SHP77 treated with DMSO at 0.1 percent for 48 hours (cell line): Measurements from ENCODE around the gene PGBD2.
"Not testable (repeated sequence)": the region's sequence is repeated elsewhere in the genome, so short reads cannot be mapped to it uniquely, and the experiment has no call there.

Experiments used
- DNase-seq: peaks from one replicate; lab custom pipeline; 2025; lab: John Stamatoyannopoulos, UW

The PGBD2 gene

GRCh38 chr1:248890549-248891498, 15.2 kb upstream of the PGBD2 start:
- DNase-seq, result no peak

- DNase-seq, result no peak
Measured at GRCh38 chr1:248891758-248892157, 14.3 kb upstream of the PGBD2 start.

GRCh38 chr1:248892590-248892989, 13.4 kb upstream of the PGBD2 start:
- no peak for DNase-seq

- DNase-seq, result no peak
Measured at GRCh38 chr1:248894837-248895236, 11.2 kb upstream of the PGBD2 start.

- DNase-seq, result no peak
Measured at GRCh38 chr1:248897412-248898337, 8.4 kb upstream of the PGBD2 start.

GRCh38 chr1:248900637-248901036, 5.4 kb upstream of the PGBD2 start:
- no peak for DNase-seq

- no peak for DNase-seq
Measured at GRCh38 chr1:248901578-248901977, 4.5 kb upstream of the PGBD2 start.

- DNase-seq, result no peak
Measured at GRCh38 chr1:248904437-248905216, 1.4 kb upstream of the PGBD2 start.

- no peak for DNase-seq
Measured at GRCh38 chr1:248905662-248906008, 400 bp upstream of the PGBD2 start.

GRCh38 chr1:248906753-248907661, 972 bp downstream of the PGBD2 start:
- no peak for DNase-seq

- no peak for DNase-seq
Measured at GRCh38 chr1:248910761-248911160, 4.7 kb downstream of the PGBD2 start.

GRCh38 chr1:248913933-248914332, 7.9 kb downstream of the PGBD2 start:
- no peak for DNase-seq

- DNase-seq, result no peak
Measured at GRCh38 chr1:248914796-248915381, 8.9 kb downstream of the PGBD2 start.

- peak; percentile 41 for DNase-seq
Measured at GRCh38 chr1:248918131-248918530, 12.1 kb downstream of the PGBD2 start.

- no peak for DNase-seq
Measured at GRCh38 chr1:248923352-248924338, 17.6 kb downstream of the PGBD2 start.

- DNase-seq, result peak; percentile 46
Measured at GRCh38 chr1:248924696-248925532, 18.9 kb downstream of the PGBD2 start.

GRCh38 chr1:248925859-248926258, 19.8 kb downstream of the PGBD2 start:
- DNase-seq, result not testable (repeated sequence)
